UCSD-AML1 (cell line): ENCODE data around the gene PXDC1.
"Not testable (repeated sequence)": the region's sequence is repeated elsewhere in the genome, so short reads cannot be mapped to it uniquely, and the experiment has no call there.

Experiments used
- DNase-seq: peaks from one replicate; lab custom pipeline; 2025; ENCODE audit not compliant: unreplicated experiment; lab: John Stamatoyannopoulos, UW

Gene PXDC1

GRCh38 chr6:3677751-3678150, 73.8 kb downstream of the PXDC1 start:
- not testable (repeated sequence) for DNase-seq

GRCh38 chr6:3677351-3677750, 74.2 kb downstream of the PXDC1 start:
- DNase-seq = not testable (repeated sequence)
